ENCODE data around the gene CHIA.

Gene CHIA

DNA sequence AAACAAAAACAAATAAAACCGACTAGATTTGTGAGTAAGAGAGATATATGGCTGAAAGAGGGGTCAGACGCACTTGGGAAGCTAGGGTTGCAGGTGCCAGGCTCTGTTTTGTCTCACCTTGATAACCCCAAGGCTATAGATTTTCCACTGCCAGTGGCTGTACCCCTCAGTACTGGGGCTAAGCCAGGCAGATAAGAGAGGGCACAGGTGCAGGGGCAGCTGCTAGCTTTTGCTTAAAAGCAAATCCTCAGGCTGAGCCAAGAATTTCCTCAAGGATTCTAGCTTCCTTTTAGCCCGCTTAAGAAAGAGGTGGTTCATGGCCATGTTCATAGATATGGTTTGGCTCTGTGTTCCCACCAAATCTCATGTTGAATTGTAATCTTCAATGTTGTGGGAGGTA, 79.0 kb downstream of the CHIA start:
- no peak for DNase-seq
